Measurements from ENCODE around the gene ARID1B. TPM values are rescaled to one million over a fixed set of nuclear protein-coding genes. Genes with fewer than 3 reads are reported as not detected.

Gene ARID1B
- total RNA-seq, 1 experiment from 2014 or later, result 35.6 TPM

- no peaks in the 10 kb centered on the region for H3K9me2 ChIP-seq (ENCODE audit: insufficient read depth)
- H3K27me3 ChIP-seq (ENCODE audit: insufficient read depth, low read length), result no peaks in the 10 kb centered on the region
- no peaks in the 10 kb centered on the region for H3K9me3 ChIP-seq (ENCODE audit: control insufficient read depth in 1 of 2, insufficient read depth in 1 of 2, low read depth in 1 of 2, low read length in 2 of 2)
- H3K4me2 ChIP-seq (ENCODE audit: low read length), result no peak overlapping the region
- 0 out of 4 replicates have a peak, but pooled peaks cover 0 to 3% of the 10 kb centered on the region in 2 experiments for H3K4me1 ChIP-seq (ENCODE audit: control insufficient read depth in 1 of 2, insufficient read depth in 2 of 2, low read length in 2 of 2)
- ATAC-seq (no peak), DNase-seq (ENCODE audit: low read depth, low spot score) (no peak)
- intact Hi-C loops (cut with micrococcal nuclease), result no loop called here
- no peak overlapping the region for H3K27ac ChIP-seq (ENCODE audit: low read depth, low read length)
- H3K36me3 ChIP-seq (ENCODE audit: control insufficient read depth in 1 of 2, insufficient read depth in 2 of 2, low read length in 2 of 2), result no peaks in the 10 kb centered on the region
- no peaks in the 10 kb centered on the region; the same call in 1 of the 2 replicates for H4K20me1 ChIP-seq (ENCODE audit: insufficient read depth)
- ChIA-PET POLR2A (no interaction called here), RAD21 (ENCODE audit: low non-redundant PET in 1 of 2, low total read pairs in 2 of 2, uncharacterized antibody in 2 of 2, unreplicated experiment in 2 of 2) (no interaction called here), CTCF (interaction anchor here (1.0 kb wide), 1 partner anchor 9 kb away, joined by 4 read pairs; no protein-coding TSS in a partner anchor)
- no peak for TF ChIP-seq YY1 (IDR thresholded peaks at IDR 0.05; ENCODE audit: extremely low read depth, insufficient replicate concordance, low read depth, low read length)
- no peak for TF ChIP-seq RAD21 (IDR thresholded peaks at IDR 0.05; ENCODE audit: low read depth)
- TF ChIP-seq POLR2AphosphoS5 (IDR thresholded peaks at IDR 0.05; ENCODE audit: low read depth, low read length), result no peak
- TF ChIP-seq EZH2phosphoT487 (IDR thresholded peaks at IDR 0.05; ENCODE audit: borderline replicate concordance), result no peak
- no peak for TF ChIP-seq SIN3A (IDR thresholded peaks at IDR 0.05; ENCODE audit: low read depth)
- no peak for TF ChIP-seq ZFX (IDR thresholded peaks at IDR 0.05)
- TF ChIP-seq POLR2A (IDR thresholded peaks at IDR 0.05; ENCODE audit: borderline replicate concordance, extremely low read depth, insufficient read depth, insufficient read length), result no peak
- no peak for TF ChIP-seq EZH2 (IDR thresholded peaks at IDR 0.05)
- H3K4me3 ChIP-seq (replicated peaks in 1 of 2; ENCODE audit: low read depth in 1 of 2, low read length in 2 of 2), result no peak overlapping the region
- no peak overlapping the region for H2AFZ ChIP-seq (ENCODE audit: low read depth, low read length, poor library complexity, severe bottlenecking)
- 0 out of 2 replicates have a peak, but pooled peaks cover 2% of the 10 kb centered on the region for H3K79me2 ChIP-seq (ENCODE audit: insufficient read depth, low read length)
- no peak overlapping the region for H3K9ac ChIP-seq (ENCODE audit: low read length)
- no TSS peak for BruUV-seq (replicated peaks)
Observed at GRCh38 chr6:157036245-157036711, 259.1 kb downstream of the ARID1B start.

- CTCF ChIA-PET, result interaction anchor here (0.5 to 1.3 kb wide), 2 partner anchors 9 to 66 kb away, joined by 3 to 7 read pairs; no protein-coding TSS in a partner anchor
- no peak overlapping the region for H3K9ac ChIP-seq (ENCODE audit: low read length)
Observed at GRCh38 chr6:157037165-157037564, 260.0 kb downstream of the ARID1B start.

More at GRCh38 chr6:157037165-157037564, 260.0 kb downstream of the ARID1B start:
- Histone ChIP-seq H3K36me3 (ENCODE audit: control insufficient read depth in 1 of 2, insufficient read depth in 2 of 2, low read length in 2 of 2) (no peaks in the 10 kb centered on the region), H3K4me2 (ENCODE audit: low read length) (no peak overlapping the region), H3K27me3 (ENCODE audit: insufficient read depth, low read length) (no peaks in the 10 kb centered on the region), H3K9me2 (ENCODE audit: insufficient read depth) (no peaks in the 10 kb centered on the region), H3K79me2 (ENCODE audit: insufficient read depth, low read length) (no peaks in the 10 kb centered on the region), H2AFZ (ENCODE audit: low read depth, low read length, poor library complexity, severe bottlenecking) (no peak overlapping the region), H4K20me1 (ENCODE audit: insufficient read depth) (no peaks in the 10 kb centered on the region; the same call in 1 of the 2 replicates), H3K4me3 (replicated peaks in 1 of 2; ENCODE audit: low read depth in 1 of 2, low read length in 2 of 2) (no peak overlapping the region), H3K4me1 (ENCODE audit: control insufficient read depth in 1 of 2, insufficient read depth in 2 of 2, low read length in 2 of 2) (0 out of 4 replicates have a peak, but pooled peaks cover 0 to 3% of the 10 kb centered on the region in 2 experiments), H3K9me3 (ENCODE audit: control insufficient read depth in 1 of 2, insufficient read depth in 1 of 2, low read depth in 1 of 2, low read length in 2 of 2) (no peaks in the 10 kb centered on the region), H3K27ac (ENCODE audit: low read depth, low read length) (no peak overlapping the region)
- TF ChIP-seq EGR1 (IDR thresholded peaks at IDR 0.05; ENCODE audit: low read depth), result no peak
- TF ChIP-seq TCF7L2 (IDR thresholded peaks at IDR 0.05; ENCODE audit: borderline replicate concordance, extremely low read depth, insufficient read depth, insufficient read length), result no peak
- TF ChIP-seq JUND (IDR thresholded peaks at IDR 0.05), result no peak
- TF ChIP-seq ZNF274 (IDR thresholded peaks at IDR 0.05; ENCODE audit: low read depth, low read length), result no peak
- no peak for TF ChIP-seq SRF (IDR thresholded peaks at IDR 0.05; ENCODE audit: low read depth)
- no peak for TF ChIP-seq ELF1 (IDR thresholded peaks at IDR 0.05; ENCODE audit: borderline replicate concordance, low read depth)
- no peak for TF ChIP-seq SIN3A (IDR thresholded peaks at IDR 0.05; ENCODE audit: low read depth)
- TF ChIP-seq POLR2AphosphoS5 (IDR thresholded peaks at IDR 0.05; ENCODE audit: low read depth, low read length), result no peak
- no peak for TF ChIP-seq ATF3 (IDR thresholded peaks at IDR 0.05)
- TF ChIP-seq SP1 (IDR thresholded peaks at IDR 0.05; ENCODE audit: low read depth), result no peak
- TF ChIP-seq POLR2A (IDR thresholded peaks at IDR 0.05; ENCODE audit: borderline replicate concordance, extremely low read depth, insufficient read depth, insufficient read length), result no peak
- TF ChIP-seq EZH2phosphoT487 (IDR thresholded peaks at IDR 0.05; ENCODE audit: borderline replicate concordance), result no peak
- TF ChIP-seq MAX (IDR thresholded peaks at IDR 0.05), result no peak
- no peak for TF ChIP-seq CEBPB (IDR thresholded peaks at IDR 0.05; ENCODE audit: low read depth)
- no peak for TF ChIP-seq CTCF (IDR thresholded peaks at IDR 0.05 in 2 of 3, conservative IDR thresholded peaks at IDR 0.05 in 1 of 3; ENCODE audit: borderline replicate concordance in 1 of 3, insufficient read depth in 1 of 3, low read depth in 2 of 3, low read length in 2 of 3)
- no peak for TF ChIP-seq EZH2 (IDR thresholded peaks at IDR 0.05)
- no peak for TF ChIP-seq ZFX (IDR thresholded peaks at IDR 0.05)
- POLR2A ChIA-PET, result no interaction called here
- RAD21 ChIA-PET (ENCODE audit: low non-redundant PET in 1 of 2, low total read pairs in 2 of 2, uncharacterized antibody in 2 of 2, unreplicated experiment in 2 of 2), result no interaction called here
- no TSS peak for BruUV-seq (replicated peaks)
- ATAC-seq (no peak), DNase-seq (ENCODE audit: low read depth, low spot score) (no peak)
- intact Hi-C loops (cut with micrococcal nuclease), result no loop called here
